ENCODE measurements around the gene C19orf85. TPM values are rescaled to one million over a fixed set of nuclear protein-coding genes. Genes with fewer than 3 reads are reported as not detected.

Gene C19orf85
- total RNA-seq, 1 experiment from 2014 or later: not detected

GRCh38 chr19:55472463-55472862, 7.9 kb upstream of the C19orf85 start:
- Histone ChIP-seq H2AFZ (ENCODE audit: low read length) (peak overlapping the region; percentile 31; the same call in 1 of the 2 replicates), H3K9me2 (replicated peaks; ENCODE audit: low read length) (no peaks in the 10 kb centered on the region), H3K9ac (ENCODE audit: low read length) (peak overlapping the region; percentile 2; the same call in 1 of the 2 replicates), H3K27me3 (ENCODE audit: low read length) (no peaks in the 10 kb centered on the region), H3K9me3 (ENCODE audit: low read length) (no peaks in the 10 kb centered on the region), H3K27ac (ENCODE audit: low read length) (no peak overlapping the region), H3K4me2 (ENCODE audit: low read length) (no peak overlapping the region), H3K4me3 (ENCODE audit: low read length) (no peak overlapping the region), H4K20me1 (ENCODE audit: low read length) (no peaks in the 10 kb centered on the region), H3F3A (ENCODE audit: low read length, unreplicated experiment) (no peaks in the 10 kb centered on the region), H3K79me2 (ENCODE audit: low read length) (peaks cover under 1% of the 10 kb centered on the region), H3K4me1 (ENCODE audit: insufficient read depth, low read length) (peaks cover 18% of the 10 kb centered on the region), H3K36me3 (ENCODE audit: low read depth, low read length) (no peaks in the 10 kb centered on the region)
- ChIA-PET CTCF (no interaction called here), POLR2A (ENCODE audit: unreplicated experiment) (no interaction called here)
- ATAC-seq: peak; percentile 8; the same call in 1 of the 2 replicates
- peak; percentile 86 for DNase-seq
- no peak for TF ChIP-seq EZH2 (IDR thresholded peaks at IDR 0.05; ENCODE audit: low read length, unreplicated experiment)
- TF ChIP-seq EZH2phosphoT487 (IDR thresholded peaks at IDR 0.05; ENCODE audit: borderline replicate concordance, low read length): no peak
- TF ChIP-seq, protein P1, sequence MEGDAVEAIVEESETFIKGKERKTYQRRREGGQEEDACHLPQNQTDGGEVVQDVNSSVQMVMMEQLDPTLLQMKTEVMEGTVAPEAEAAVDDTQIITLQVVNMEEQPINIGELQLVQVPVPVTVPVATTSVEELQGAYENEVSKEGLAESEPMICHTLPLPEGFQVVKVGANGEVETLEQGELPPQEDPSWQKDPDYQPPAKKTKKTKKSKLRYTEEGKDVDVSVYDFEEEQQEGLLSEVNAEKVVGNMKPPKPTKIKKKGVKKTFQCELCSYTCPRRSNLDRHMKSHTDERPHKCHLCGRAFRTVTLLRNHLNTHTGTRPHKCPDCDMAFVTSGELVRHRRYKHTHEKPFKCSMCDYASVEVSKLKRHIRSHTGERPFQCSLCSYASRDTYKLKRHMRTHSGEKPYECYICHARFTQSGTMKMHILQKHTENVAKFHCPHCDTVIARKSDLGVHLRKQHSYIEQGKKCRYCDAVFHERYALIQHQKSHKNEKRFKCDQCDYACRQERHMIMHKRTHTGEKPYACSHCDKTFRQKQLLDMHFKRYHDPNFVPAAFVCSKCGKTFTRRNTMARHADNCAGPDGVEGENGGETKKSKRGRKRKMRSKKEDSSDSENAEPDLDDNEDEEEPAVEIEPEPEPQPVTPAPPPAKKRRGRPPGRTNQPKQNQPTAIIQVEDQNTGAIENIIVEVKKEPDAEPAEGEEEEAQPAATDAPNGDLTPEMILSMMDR (conservative IDR thresholded peaks at IDR 0.05; ENCODE audit: low read depth, low read length): no peak
- no TSS peak for BruUV-seq (replicated peaks)
- intact Hi-C loops (cut with micrococcal nuclease): no loop called here

DNA sequence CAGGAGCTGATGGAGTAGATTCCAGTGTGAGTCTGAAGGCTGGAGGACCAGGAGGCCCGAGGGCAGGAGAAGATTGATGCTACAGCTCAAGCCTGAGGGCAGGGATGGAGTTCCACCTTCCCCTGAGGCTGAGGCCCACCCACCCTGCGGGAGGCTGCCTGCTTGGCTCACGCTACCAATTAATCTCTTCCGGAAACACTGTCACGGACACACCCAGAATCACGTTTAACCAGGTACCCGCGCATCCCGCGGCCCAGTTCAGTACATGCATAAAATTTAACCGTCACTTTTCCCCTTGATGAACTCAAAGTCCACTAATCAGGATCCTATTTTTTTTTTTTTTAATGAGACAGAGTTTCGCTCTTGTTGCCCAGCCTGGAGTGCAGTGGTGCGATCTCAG, 6.7 kb upstream of the C19orf85 start:
- Histone ChIP-seq H3K27ac (ENCODE audit: low read length) (no peak overlapping the region), H2AFZ (ENCODE audit: low read length) (no peak overlapping the region), H3K9me3 (ENCODE audit: low read length) (no peaks in the 10 kb centered on the region), H3K9ac (ENCODE audit: low read length) (no peak overlapping the region), H3K79me2 (ENCODE audit: low read length) (no peaks in the 10 kb centered on the region), H4K20me1 (ENCODE audit: low read length) (no peaks in the 10 kb centered on the region), H3K4me2 (ENCODE audit: low read length) (no peak overlapping the region), H3K4me3 (ENCODE audit: low read length) (no peak overlapping the region), H3K4me1 (ENCODE audit: insufficient read depth, low read length) (peaks cover 17% of the 10 kb centered on the region), H3K9me2 (replicated peaks; ENCODE audit: low read length) (no peaks in the 10 kb centered on the region), H3F3A (ENCODE audit: low read length, unreplicated experiment) (no peaks in the 10 kb centered on the region), H3K27me3 (ENCODE audit: low read length) (no peaks in the 10 kb centered on the region), H3K36me3 (ENCODE audit: low read depth, low read length) (no peaks in the 10 kb centered on the region)
- intact Hi-C loops (cut with micrococcal nuclease): no loop called here
- POLR2A ChIA-PET (ENCODE audit: unreplicated experiment): no interaction called here
- TF ChIP-seq EZH2phosphoT487 (IDR thresholded peaks at IDR 0.05; ENCODE audit: borderline replicate concordance, low read length): no peak
- no peak for TF ChIP-seq EZH2 (IDR thresholded peaks at IDR 0.05; ENCODE audit: low read length, unreplicated experiment)
- TF ChIP-seq, protein P1 (conservative IDR thresholded peaks at IDR 0.05; ENCODE audit: low read depth, low read length): no peak
- BruUV-seq (replicated peaks): no TSS peak
- CTCF ChIA-PET: interaction anchor here (0.6 kb wide), 1 partner anchor 912 kb away, joined by 3 read pairs; no protein-coding TSS in a partner anchor
- no peak for DNase-seq
- no peak for ATAC-seq

GRCh38 chr19:55468054-55468393, 3.5 kb upstream of the C19orf85 start:
- Histone ChIP-seq H3K9me3 (ENCODE audit: low read length) (no peaks in the 10 kb centered on the region), H3K4me2 (ENCODE audit: low read length) (peak overlapping the region; percentile 73), H3K9me2 (replicated peaks; ENCODE audit: low read length) (no peaks in the 10 kb centered on the region), H2AFZ (ENCODE audit: low read length) (peak overlapping the region; percentile 75), H3K36me3 (ENCODE audit: low read depth, low read length) (no peaks in the 10 kb centered on the region), H3F3A (ENCODE audit: low read length, unreplicated experiment) (no peaks in the 10 kb centered on the region), H3K4me3 (ENCODE audit: low read length) (peak overlapping the region; percentile 20; the same call in 1 of the 2 replicates), H4K20me1 (ENCODE audit: low read length) (no peaks in the 10 kb centered on the region), H3K27ac (ENCODE audit: low read length) (no peak overlapping the region), H3K27me3 (ENCODE audit: low read length) (no peaks in the 10 kb centered on the region), H3K79me2 (ENCODE audit: low read length) (no peaks in the 10 kb centered on the region), H3K9ac (ENCODE audit: low read length) (no peak overlapping the region), H3K4me1 (ENCODE audit: insufficient read depth, low read length) (peaks cover 11% of the 10 kb centered on the region)
- no peak for DNase-seq
- peak; percentile 52 for ATAC-seq
- BruUV-seq (replicated peaks): no TSS peak
- ChIA-PET POLR2A (ENCODE audit: unreplicated experiment) (no interaction called here), CTCF (interaction anchor here (1.1 to 2.0 kb wide), 3 partner anchors 17 to 163 kb away, joined by 3 to 33 read pairs (median 7); partner anchors contain the start of gene NAT14)
- no peak for TF ChIP-seq EZH2 (IDR thresholded peaks at IDR 0.05; ENCODE audit: low read length, unreplicated experiment)
- TF ChIP-seq, protein P1 (conservative IDR thresholded peaks at IDR 0.05; ENCODE audit: low read depth, low read length): 0 out of 2 replicates have a peak, but pooled peaks have one; percentile 21
- intact Hi-C loops (cut with micrococcal nuclease): loop anchor here (1.0 kb wide), 1 partner anchor 36 kb away; no protein-coding TSS in a partner anchor

Data from PC-3 (cell line).